Stimulated activated naive CD4-positive, alpha-beta T cell treated with Interleukin-2 at 50 U/mL for 16 hours (primary cell): ENCODE data around the gene VASH1.

ENCODE experiments used
- DNase-seq: peaks from one replicate; lab custom pipeline; 2025; lab: John Stamatoyannopoulos, UW

Gene VASH1

DNA sequence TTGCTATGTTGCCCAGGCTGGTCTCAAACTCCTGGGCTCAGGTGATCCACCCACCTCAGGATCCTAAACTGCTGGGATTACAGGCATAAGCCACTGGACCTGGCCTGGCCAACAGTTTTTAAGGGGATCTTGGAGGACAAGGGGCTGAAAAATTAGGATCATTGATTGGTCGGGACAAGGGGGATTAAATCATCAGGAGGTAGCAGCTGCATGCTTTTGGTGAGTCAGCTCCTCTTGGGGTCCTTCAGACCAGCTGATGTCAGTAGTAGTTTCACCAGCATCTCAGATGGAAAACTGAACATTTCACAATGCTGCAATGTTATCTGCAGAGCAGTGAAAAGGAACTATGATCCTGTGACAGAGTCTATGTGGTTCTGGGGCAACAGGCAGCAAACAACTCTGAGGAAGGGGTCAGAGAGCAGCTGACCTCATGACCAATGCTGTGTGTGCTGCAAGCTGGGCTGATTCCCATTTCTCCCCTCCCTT, 71.3 kb downstream of the VASH1 start:
- no peak for DNase-seq
